Measurements from ENCODE around the gene SYNJ2.

Gene SYNJ2

GRCh38 chr6:157996201-157996712, 14.6 kb downstream of the SYNJ2 start:
- DNase-seq (ENCODE audit: insufficient read length, low spot score) (no peak), FAIRE-seq (peak; percentile 49)

GRCh38 chr6:157996918-157997702, 15.4 kb downstream of the SYNJ2 start:
- DNase-seq (ENCODE audit: insufficient read length, low spot score) (no peak), FAIRE-seq (no peak)

- FAIRE-seq = no peak
Observed at GRCh38 chr6:157997893-157998608, 16.4 kb downstream of the SYNJ2 start.

GRCh38 chr6:157998707-157999167, 17.1 kb downstream of the SYNJ2 start:
- no peak for FAIRE-seq

More at GRCh38 chr6:157997893-157998608, 16.4 kb downstream of the SYNJ2 start:
- no peak for DNase-seq (ENCODE audit: insufficient read length, low spot score)

GRCh38 chr6:157999168-158000051, 17.7 kb downstream of the SYNJ2 start:
- FAIRE-seq (no peak), DNase-seq (ENCODE audit: insufficient read length, low spot score) (no peak)

More at GRCh38 chr6:157998707-157999167, 17.1 kb downstream of the SYNJ2 start:
- DNase-seq (ENCODE audit: insufficient read length, low spot score) = no peak

- DNase-seq (ENCODE audit: insufficient read length, low spot score) (no peak), FAIRE-seq (no peak)
Observed at GRCh38 chr6:158000530-158001307, 19.1 kb downstream of the SYNJ2 start.

GRCh38 chr6:158002249-158002950, 20.7 kb downstream of the SYNJ2 start:
- DNase-seq (ENCODE audit: insufficient read length, low spot score) = no peak
- no peak for FAIRE-seq

- no peak for DNase-seq (ENCODE audit: insufficient read length, low spot score)
- no peak for FAIRE-seq
Observed at GRCh38 chr6:158002951-158003853, 21.5 kb downstream of the SYNJ2 start.

- no peak for FAIRE-seq
Observed at GRCh38 chr6:158003910-158004700, 22.4 kb downstream of the SYNJ2 start.

GRCh38 chr6:158004701-158005095, 23.0 kb downstream of the SYNJ2 start:
- FAIRE-seq (no peak), DNase-seq (ENCODE audit: insufficient read length, low spot score) (no peak)

More at GRCh38 chr6:158003910-158004700, 22.4 kb downstream of the SYNJ2 start:
- DNase-seq (ENCODE audit: insufficient read length, low spot score) = no peak

GRCh38 chr6:158005626-158006180, 24.0 kb downstream of the SYNJ2 start:
- FAIRE-seq = no peak
- no peak for DNase-seq (ENCODE audit: insufficient read length, low spot score)

- DNase-seq (ENCODE audit: insufficient read length, low spot score) (no peak), FAIRE-seq (no peak)
Observed at GRCh38 chr6:158006331-158006730, 24.7 kb downstream of the SYNJ2 start.

- DNase-seq (ENCODE audit: insufficient read length, low spot score) (no peak), FAIRE-seq (no peak)
Observed at GRCh38 chr6:158006821-158007570, 25.3 kb downstream of the SYNJ2 start.

- no peak for DNase-seq (ENCODE audit: insufficient read length, low spot score)
- no peak for FAIRE-seq
Observed at GRCh38 chr6:158008864-158009113, 27.1 kb downstream of the SYNJ2 start.

- DNase-seq (ENCODE audit: insufficient read length, low spot score) (no peak), FAIRE-seq (no peak)
Observed at GRCh38 chr6:158009114-158009891, 27.6 kb downstream of the SYNJ2 start.

Measured in HTR-8/SVneo (cell line).